ENCODE results near the gene IL17RA.
A peak's percentile ranks its signal among the peaks of the same experiment; 100 is the strongest.

Gene IL17RA

GRCh38 chr22:17085277-17086181, 729 bp downstream of the IL17RA start:
- DNase-seq, result peak; percentile 43

GRCh38 chr22:17086296-17086695, 1.5 kb downstream of the IL17RA start:
- peak; percentile 59 for DNase-seq

DNA sequence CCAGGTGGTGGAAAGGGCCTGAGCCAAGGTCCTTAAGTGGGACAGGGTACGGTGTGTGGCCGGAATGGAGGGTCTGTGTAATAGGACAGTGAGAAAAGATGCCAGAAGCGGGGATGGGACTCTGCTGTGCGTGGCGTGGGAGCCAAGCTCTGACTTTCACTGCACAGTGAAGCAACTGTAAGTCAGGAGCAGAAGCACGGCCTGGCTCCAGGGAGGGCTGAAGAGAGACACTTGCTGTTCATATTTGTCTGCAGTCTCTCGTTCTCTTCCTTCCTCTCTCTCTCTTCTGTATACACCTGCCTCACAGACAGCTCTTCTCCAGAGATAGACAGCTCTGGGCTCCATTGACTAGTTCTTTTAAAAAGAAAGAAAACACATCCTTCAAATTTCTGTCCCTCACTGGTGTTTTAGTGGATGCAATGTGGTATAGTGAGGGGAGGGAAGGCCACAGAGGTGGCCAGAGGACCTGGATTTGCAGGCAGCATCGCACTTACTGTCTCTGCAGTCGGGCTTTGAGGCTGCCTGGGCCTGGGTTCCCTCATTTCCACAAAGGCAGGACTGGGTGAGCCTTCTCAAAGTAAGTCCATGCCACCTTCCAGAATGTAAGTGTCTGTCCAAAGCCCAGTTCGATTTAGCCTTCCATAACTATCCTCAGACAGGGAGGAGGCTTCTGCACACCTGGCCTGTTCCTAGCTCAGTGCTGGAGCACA, 2.1 kb downstream of the IL17RA start:
- no peak for DNase-seq

GRCh38 chr22:17087498-17088131, 2.8 kb downstream of the IL17RA start:
- peak; percentile 95 for DNase-seq

DNA sequence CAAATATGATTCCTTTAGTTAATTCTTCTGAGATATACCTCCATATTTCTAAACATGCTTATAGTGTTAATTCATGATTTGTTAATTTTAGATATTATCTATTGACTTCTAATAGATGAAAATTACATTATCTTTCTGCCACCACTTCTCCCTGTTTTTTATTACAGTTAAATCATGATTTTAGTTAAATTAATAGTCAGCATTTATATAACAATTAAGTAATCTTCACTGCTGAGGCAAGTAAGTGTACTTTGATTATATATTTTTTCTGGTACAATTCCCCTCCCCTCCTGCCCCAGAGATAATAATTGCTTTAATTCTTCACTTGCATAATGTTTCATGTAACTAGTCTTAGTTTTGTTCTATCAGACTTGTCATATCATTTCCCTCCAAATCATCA, 5.8 kb downstream of the IL17RA start:
- DNase-seq, result no peak

GRCh38 chr22:17091851-17092250, 7.1 kb downstream of the IL17RA start:
- DNase-seq, result no peak

DNA sequence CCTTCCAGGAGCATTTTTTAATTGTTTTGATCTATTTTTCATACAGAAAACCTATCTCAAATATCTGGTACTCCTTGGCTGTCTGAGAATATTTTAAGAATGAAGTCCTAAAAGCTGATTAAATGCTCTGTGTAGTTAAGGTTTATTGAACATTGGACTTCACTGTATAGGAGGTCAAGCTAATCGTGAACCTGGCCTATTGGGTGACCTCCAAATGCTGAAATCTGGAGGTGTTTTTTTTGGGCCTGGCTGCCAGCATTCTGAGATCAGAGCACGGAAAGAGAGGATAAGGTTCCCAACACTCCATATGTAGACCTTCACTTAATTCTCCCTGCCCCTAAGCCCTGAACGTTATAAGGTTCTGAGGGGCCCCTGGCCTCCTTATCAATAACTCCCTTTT, 8.3 kb downstream of the IL17RA start:
- no peak for DNase-seq

GRCh38 chr22:17095538-17095937, 10.7 kb downstream of the IL17RA start:
- DNase-seq, result peak; percentile 36

GRCh38 chr22:17096071-17096470, 11.3 kb downstream of the IL17RA start:
- DNase-seq, result no peak

DNA sequence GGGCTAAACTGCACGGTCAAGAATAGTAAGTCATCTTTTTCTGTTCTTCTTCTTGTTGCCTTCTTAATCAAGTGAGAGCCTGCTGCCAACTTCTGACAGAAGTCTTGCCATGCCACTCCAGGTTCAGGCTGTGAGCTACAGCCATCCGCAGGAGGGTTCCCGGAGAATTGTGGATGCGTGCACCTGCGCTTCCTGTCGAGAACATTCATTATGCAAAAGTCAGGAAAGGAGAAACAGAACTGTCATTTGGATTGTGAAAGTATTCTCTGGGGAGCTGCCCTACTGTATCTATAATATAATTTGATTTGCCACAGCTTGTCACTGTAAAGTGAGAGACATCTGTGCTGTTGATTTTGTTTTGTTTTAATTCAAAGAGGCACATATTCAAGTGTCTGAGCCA, 12.3 kb downstream of the IL17RA start:
- no peak for DNase-seq

DNA sequence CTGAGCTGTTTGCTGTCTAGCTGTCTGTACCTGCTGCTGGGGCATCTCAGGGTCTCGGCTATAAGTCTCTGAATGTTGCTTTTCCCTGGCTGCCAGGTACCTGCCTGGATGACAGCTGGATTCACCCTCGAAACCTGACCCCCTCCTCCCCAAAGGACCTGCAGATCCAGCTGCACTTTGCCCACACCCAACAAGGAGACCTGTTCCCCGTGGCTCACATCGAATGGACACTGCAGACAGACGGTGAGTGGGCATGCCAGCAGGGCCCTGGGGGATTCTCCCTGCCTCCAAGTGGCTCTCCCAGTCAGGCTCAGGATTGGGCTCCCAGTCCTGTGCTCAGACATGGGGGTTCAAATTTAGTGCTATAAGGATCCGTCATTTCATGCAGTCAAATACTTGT, 12.9 kb downstream of the IL17RA start:
- no peak for DNase-seq

- DNase-seq, result peak; percentile 93
These were observed 13.6 kb downstream of the IL17RA start for GRCh38 chr22:17098379-17098819.

GRCh38 chr22:17100621-17101020, 15.8 kb downstream of the IL17RA start:
- DNase-seq, result no peak

DNA sequence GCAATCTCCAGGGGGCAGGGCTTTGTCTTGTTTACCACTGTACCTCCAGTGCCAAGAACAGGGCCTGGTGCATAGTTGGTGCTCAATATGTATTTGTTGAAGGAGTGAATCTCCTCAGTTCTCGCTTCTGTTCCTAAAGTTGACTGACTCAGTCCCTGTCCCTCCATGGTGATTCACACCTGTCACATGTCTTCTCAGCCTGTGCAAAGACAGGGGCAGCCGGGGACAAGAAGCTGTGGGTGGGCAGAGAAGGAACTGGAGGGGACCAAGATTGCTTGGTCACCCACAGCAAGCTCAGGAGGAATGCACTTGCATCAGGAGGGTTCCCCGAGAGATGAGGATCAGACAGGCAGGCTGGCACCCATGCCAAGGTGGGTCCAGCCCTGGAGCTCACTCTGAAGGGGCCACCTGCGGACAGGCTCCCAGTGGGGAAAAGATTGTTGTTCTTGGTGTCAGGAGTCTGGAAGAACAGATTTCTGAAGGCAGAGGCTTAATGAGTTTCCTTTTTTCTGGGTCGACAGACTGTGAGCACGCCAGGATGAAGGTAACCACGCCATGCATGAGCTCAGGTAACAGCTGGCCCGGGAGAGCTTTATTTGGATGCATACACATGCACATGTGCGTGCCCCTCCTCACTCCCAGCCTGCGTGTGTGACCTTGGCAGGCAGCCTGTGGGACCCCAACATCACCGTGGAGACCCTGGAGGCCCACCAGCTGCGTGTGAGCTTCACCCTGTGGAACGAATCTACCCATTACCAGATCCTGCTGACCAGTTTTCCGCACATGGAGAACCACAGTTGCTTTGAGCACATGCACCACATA, 16.9 kb downstream of the IL17RA start:
- DNase-seq, result no peak

- peak; percentile 69 for DNase-seq
These were observed 17.5 kb downstream of the IL17RA start for GRCh38 chr22:17102297-17102667.

- DNase-seq, result no peak
These were observed 18.6 kb downstream of the IL17RA start for GRCh38 chr22:17103351-17103750.

GRCh38 chr22:17104336-17104935, 19.6 kb downstream of the IL17RA start:
- no peak for DNase-seq

DNA sequence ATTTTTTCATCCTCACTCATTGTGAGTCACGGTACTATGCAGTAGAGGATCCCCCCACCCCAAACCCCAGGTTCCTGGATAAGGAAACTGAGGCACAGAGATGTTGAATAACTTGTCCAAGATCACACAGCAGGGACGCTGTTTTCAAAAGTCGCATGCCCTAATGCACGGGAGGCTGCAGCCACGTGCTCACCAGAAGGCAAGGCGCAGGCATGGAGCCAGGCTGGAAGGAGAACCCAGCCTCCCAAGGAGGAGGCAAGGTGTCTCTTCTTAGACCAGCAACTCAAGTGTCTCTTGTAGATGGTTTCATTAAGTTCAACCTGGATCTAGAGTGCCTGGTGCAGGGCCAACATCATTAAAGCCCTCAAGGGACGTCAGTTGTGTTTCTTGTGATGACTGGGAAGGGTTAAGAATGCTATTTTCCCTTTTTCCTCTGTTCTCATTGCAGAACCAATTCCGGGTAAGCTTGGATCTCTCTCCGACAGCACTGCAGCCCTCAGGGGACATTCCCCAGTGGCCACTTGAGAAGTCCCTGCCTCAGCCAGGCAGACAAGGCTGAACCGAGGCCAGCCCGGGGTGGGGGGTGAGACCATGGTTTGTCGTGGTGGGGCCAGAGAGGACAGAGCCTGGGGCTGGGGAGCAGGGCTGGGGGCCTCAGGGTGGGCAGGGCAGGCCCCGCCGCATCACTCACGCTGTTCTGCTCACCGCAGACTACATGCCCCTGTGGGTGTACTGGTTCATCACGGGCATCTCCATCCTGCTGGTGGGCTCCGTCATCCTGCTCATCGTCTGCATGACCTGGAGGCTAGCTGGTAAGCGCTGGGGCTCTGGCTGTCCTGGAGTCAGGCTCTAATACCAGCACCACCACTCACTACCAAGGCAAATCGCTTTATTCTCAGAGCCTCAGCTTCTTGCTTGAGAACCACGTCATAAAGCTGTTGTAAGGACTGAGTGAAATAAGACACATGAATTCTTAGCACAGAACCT, 20.6 kb downstream of the IL17RA start:
- no peak for DNase-seq

GRCh38 chr22:17106161-17106784, 21.5 kb downstream of the IL17RA start:
- peak; percentile 50 for DNase-seq

DNA sequence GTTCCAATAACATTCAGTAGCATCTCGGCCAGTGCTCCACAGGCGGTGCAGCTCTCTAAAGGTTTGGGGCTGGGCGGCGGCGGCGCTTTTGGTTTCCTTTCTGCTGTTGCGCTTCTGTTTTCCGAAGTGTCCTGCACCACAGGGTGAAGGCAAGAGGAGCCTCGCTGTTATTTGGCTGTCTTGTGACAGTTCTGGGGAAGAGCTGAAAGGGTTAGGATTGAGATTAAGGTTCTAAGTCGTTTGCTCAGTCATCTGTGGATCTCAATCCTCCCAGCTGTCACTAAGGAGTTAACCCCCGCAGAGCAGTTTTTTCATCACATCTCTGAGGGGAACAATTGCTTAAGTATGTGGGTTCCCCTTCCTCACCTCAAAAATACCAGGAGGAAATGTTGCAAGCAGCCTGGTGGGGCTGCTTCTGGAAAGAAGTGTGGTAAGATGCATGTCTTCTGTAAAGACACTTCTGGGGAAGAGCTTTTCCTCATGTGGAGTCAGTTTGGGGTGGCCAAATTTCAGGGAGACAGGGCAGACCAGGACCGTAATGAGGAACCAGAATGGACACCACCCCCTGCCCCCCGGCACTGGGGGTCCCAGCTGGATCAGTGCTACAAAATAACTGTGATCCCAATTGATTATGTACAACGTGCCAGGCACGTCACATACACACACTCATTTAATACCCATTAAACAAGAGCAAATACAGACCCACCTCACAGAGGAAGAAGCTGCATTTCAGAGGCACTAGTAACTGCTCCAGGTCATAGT, 22.2 kb downstream of the IL17RA start:
- peak; percentile 90 for DNase-seq
